ENCODE data around the gene PPM1H. TPM values are rescaled to one million over a fixed set of nuclear protein-coding genes. Genes with fewer than 3 reads are reported as not detected.
"Not testable (repeated sequence)": the region's sequence is repeated elsewhere in the genome, so short reads cannot be mapped to it uniquely, and the experiment has no call there.

PPM1H gene
- total RNA-seq, 2 experiments from 2014 or later: 0.13 to 0.17 TPM

DNA sequence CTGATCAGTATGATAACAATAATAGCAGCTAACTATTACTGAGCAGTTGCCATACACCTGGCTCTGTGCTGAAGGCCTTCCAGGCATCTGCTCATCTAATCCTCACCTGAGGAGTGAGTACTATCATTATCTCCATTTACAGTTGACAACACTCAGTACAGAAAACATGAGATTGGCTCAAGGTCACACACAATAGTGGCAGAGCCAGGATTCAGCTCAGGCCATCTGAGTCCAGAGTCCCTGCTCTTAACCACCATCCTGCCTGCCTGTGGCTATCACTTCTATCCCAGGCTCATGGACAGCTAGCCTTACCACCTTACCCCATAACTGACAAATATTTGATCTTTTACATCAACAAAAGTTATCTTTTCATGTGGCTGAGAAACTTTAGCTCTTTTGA lies 155.5 kb downstream of the PPM1H start:
- CTCF ChIA-PET: no interaction called here
- POLR2A ChIA-PET: interaction anchor here (0.5 kb wide), 1 partner anchor 8 kb away, joined by 5 read pairs; no protein-coding TSS in a partner anchor

DNA sequence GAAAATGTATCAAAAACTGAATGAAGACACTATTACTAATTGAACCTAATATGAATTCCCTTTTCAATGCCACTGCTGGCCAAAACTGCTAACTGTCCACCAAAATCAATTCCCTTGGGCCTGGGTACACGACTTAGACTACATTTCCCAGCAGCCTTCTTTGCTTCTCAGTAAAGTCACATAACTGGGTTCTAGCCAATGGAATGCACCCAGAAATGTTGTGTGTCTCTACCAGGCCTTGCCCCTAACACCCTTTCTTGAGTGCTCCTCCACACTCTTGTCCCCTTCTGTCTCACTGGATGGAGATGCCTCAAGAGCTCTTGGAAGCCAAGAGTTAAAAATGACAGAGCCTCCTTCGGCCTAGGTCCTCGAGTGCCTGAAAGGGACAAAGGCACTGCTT lies 156.8 kb downstream of the PPM1H start:
- ChIA-PET POLR2A (no interaction called here), CTCF (no interaction called here)

DNA sequence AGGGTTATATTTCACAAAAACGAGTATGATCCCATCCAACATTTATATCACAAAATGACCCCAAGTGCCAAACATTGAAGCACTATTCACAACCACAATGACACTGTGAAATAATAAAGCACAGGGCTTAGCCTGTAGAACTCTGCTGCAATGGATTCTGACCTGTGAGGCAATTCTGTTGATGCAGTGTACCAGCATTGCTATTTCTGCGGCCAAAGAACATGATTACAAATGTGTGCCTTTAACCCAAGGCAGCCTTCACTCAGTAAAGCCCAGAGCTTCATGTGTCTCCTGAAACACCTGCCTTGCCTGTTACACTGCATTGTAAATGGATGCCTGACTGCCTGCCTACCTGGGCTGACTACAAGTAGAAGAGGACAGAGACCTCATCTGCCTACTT lies 158.0 kb downstream of the PPM1H start:
- ChIA-PET POLR2A (no interaction called here), CTCF (no interaction called here)

DNA sequence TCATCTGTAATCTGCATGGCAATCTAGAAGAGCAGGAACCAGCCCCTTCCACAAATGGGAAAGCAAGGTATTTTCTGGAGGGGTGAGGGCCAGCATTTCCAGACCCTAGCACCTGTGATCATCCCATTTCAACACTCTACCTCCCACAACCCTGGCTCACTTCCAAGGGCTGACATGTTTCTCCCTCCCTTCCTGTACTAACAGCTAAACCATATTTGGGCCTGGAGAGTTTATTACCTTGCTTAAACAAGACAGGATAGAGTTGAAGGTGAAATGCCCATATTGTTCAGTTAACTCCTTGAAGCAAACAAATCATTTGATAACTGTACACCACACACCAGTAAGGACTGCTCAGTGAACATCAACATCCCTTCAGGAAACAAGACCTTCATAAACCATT lies 158.4 kb downstream of the PPM1H start:
- ChIA-PET POLR2A (no interaction called here), CTCF (no interaction called here)

DNA sequence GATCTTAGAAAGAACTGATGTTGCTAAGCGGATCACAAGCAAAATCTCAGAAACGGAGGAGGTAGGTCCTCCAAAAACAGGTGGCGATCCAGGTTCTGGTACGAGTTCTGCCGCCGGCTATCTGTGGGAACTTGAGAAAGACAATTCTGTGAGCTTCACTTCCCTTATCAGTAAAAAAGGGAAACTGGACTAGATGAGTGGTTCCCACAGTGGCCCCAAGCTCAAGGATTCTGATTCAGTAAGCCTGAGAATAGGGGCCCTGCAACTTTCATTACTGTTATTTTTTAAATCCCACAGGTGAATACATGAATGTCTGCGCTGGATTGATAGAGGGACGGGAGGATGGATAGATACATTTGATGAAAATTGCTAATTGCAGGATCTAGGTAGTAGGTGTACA lies 160.2 kb downstream of the PPM1H start:
- CTCF ChIA-PET: no interaction called here
- POLR2A ChIA-PET: no interaction called here

DNA sequence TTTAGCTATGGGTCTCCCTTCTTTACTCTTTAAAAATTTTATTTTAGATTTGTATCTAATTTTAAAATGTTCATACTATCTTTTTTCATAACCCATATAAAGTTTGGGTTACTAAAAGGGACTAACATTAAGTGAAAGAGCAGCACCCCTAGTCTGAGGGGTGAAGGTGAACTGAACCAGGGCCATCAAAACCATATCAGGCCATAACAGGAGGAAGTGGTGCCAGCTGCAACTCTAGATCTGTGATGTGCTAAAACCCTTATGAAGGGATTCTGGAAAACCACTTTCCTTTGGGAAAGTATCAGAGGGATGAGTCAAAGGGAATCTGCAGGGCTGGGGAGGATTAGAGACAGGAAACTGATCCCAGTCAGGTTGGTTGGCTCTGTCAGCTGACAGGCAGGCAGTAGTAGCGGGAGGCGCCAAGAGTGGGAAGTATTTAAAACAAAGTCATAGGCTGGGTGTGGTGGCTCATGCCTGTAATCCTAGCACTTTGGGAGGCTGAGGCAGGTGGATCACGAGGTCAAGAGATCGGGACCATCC lies 162.5 kb downstream of the PPM1H start:
- POLR2A ChIA-PET: no interaction called here

DNA sequence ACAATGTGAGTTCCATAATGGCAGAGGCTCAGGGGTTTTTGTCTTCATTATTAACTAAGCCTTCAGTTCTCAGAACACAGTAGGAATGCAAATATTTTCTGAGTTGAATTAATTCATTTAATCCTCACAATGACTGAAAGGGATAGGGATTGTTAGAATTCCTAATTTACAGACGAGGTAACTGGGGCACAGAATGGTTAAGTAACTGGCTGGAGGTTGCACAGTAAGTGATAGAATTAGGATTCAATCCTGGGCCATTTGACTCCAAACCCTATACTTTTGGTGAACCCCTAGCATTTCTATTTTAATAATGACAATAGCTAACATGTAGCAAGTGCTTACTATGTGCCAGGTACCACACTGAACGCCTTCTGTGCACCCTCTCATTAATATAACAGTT lies 163.1 kb downstream of the PPM1H start:
- POLR2A ChIA-PET: interaction anchor here (0.6 kb wide), 1 partner anchor 8 kb away, joined by 5 read pairs; no protein-coding TSS in a partner anchor
- CTCF ChIA-PET: no interaction called here

More for the DNA sequence above, 162.5 kb downstream of the PPM1H start:
- CTCF ChIA-PET: no interaction called here

DNA sequence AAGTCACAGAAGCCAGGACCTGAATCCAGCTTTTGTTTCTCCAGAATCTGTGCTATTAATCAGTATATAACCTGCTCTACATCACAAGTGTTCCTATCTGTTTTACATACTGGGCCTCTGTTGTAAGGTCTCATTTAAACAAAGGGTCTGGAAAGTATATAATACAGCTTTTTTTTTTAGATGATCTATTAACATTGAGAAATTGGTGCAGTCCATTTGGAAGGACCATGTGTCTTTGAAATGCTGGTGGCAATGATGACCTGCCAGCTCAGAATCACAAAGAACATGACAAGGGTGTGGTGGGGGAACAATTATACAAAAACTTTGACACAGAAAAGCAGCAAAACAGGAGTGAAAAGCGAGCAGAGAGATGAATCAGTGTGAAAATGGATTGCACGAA lies 164.6 kb downstream of the PPM1H start:
- POLR2A ChIA-PET: no interaction called here
- CTCF ChIA-PET: no interaction called here

DNA sequence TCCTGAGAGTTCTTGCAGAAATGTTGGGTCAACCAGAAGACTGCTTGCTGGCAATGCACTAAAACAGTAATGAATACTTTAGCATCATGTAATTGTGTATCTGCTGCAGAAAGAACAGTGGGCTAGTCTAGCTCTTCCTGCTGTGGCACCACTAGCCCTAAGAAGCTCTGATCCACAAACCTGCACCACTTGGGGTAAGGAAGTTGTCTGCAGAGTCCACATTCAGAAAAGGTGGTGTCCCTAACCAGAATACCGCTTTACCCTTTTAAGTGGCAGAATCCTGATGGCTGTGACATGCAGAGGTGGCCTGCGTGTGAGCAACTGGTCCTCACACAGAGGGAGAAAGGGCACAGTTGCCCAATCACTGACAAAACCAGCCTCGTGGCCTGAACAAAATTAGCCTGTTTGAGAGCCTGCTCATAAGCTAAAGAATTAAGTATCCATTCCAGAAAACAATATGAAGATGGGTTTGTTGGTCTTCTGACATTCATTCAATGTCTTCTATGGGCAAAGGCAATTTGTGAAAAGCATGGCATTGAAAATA lies 165.8 kb downstream of the PPM1H start:
- ChIA-PET POLR2A (no interaction called here), CTCF (no interaction called here)

DNA sequence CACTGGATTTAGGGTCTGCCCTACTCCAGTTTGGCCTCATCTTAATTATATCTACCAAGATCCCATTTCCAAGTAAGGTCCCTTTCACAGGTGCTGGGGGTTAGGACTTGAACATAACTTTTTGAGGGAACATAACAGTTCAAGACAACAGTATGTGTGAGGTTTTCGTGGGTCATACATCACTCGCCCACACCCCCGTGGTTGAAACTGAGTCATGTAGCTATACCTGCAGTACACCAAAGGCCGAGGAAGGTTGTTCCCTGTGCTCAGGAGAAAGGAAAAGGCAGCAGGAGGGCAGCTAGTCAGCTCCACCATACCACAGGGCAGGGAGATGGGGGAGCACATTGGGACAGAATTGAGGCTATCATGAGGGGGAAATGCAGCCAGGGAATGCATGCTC lies 167.0 kb downstream of the PPM1H start:
- POLR2A ChIA-PET: no interaction called here
- CTCF ChIA-PET: no interaction called here

DNA sequence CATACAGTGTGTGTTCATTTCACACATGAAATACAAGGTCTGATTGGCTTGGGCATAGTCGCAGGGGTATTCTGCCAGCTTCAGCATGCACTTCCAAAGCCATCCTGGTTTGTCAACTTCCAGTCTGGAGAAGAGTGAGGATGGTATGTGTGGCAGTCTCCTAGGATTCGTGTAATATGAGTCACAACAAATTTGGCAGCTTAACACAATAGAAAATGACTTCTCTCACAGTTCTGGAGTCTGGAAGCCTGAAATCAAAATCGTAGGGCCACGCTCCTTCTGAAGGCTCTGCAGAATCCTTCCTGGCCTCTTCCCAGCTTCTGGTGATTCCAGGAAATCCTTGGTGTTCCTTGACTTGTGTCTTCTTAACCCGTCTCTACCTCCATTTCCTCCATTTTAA lies 167.5 kb downstream of the PPM1H start:
- POLR2A ChIA-PET: no interaction called here

DNA sequence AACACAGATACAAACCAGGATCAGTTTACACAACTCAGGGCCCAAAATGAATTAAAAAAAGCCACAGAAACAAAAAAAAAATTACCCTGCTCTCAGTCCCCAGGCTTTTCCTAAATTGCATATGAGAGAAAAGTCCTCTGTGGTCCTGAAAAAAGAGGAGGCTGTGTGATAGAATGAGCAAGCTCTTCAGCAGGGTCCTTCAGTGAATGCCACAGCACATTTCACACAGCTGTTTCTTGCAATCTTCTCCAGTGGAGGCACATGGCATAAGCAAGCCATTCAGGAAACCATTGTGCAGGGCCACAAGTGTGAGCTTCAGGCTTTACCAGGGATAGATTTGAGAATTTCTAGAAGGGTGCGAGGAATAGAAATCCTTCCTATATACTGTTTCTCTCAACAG lies 168.5 kb downstream of the PPM1H start:
- CTCF ChIA-PET: no interaction called here
- POLR2A ChIA-PET: interaction anchor here (0.8 kb wide), 1 partner anchor 175 kb away, joined by 3 read pairs; no protein-coding TSS in a partner anchor

More for the DNA sequence above, 167.5 kb downstream of the PPM1H start:
- CTCF ChIA-PET: no interaction called here

DNA sequence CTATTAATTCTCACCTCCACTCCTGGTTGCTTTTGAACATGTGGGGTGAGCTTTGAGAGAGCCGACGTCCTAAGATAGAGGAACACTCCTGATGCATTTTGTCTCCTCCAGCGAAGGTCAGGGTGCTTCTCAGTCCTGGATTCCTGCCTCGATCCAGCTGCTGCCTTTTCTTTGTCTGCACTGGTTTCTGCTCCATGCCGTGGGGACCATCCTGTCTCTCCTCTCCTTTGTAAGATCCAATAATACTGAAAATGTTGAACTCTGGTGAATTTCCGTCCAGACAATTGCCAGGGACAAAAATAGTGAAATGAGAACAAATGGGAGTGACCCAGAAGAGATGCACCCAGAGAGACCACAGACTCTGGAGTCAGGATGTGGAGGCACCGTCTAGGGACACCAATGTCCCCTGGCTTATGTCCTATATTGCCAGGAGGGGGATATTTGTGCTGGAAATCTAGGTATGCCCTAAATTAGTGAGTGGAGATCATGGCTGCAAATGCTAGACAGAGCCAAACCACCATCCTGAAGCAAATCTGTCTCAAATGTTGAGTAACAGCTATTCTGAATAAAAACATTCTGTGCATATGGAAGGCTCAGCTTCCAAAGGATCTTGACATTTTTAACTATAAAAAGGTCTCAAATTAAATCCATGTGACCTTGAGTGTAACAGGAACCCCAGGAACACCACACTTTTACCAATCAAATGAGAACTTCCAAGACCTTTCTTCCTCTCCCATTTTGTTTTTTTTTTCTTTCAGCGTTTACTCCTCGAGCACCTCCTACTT lies 170.9 kb downstream of the PPM1H start:
- CTCF ChIA-PET: no interaction called here

DNA sequence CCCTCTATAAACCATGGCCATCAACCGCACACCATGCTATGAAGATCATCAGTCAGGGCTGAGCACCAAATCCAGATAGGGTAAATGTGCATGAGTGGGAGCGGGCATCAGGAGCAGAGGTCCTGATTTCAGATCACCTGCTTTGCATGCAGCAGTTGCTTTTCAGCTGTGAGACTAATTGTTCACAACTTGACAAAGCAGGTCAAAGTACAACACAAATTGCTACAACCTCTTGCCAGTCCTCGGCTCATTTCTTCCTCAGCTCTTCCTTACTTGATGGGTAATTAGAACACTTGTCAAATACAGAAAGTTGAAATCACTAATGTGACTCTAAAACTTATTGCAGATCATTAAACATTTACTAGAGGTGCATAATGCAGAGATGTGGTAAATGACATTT lies 171.6 kb downstream of the PPM1H start:
- ChIA-PET CTCF (no interaction called here), POLR2A (no interaction called here)

More for the DNA sequence above, 170.9 kb downstream of the PPM1H start:
- POLR2A ChIA-PET: no interaction called here

DNA sequence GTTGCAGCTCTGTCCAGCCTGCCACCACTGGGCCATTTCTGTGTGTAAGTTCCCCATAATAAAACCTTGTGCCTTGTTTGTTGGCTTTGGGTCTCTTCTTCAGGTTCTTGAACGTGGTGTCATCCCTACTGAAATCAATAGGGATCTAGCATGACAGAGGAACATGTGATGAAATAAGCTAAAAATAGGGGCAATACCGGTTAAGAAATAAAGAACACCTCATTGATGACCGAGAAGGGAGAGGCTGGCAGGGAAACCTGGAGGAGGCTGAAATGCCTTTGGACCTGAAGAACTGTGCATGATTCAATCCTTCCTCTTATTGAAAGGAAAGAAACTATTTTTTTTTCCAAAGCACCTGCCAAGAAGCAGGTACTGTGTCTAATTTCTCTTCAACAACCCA lies 172.3 kb downstream of the PPM1H start:
- CTCF ChIA-PET: no interaction called here

DNA sequence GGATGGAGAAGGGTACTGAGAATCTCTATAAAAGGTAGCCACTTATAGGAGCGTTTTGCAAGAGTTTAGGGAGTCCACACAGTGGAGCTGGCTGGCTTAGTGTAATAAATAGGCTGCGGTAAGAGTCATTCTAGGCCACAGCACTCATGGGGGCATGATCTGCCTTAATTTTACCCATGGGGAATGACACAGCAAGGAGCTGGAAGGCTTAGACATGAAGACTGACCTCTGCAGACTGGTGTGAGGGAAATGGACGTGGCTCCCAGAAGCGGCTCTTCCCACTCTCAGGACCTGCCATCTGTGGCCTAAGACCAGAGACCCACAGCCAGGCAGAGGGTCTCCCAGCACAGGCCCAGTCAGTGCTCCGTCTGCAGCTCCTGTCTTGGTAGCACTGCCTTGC lies 173.3 kb downstream of the PPM1H start:
- ChIA-PET POLR2A (no interaction called here), CTCF (no interaction called here)

More for the DNA sequence above, 172.3 kb downstream of the PPM1H start:
- POLR2A ChIA-PET: no interaction called here

DNA sequence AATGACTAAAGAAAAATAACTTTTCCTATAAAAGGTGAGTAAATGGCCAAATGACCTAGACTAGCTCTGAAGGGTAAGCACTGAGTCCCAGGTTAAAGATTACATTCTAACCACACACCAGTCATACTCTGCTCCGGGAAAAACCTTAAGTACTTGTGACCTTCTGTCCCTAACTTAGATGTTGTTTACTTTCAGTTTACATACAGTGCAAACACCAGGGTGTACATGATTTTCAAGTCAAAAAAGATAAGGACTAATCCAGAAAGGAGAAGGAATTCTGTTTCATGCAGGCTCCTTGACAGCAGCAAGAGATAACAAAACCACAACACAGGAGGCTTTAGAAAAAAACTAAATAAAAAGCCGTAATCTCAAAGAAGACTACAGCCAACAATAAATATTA lies 174.2 kb downstream of the PPM1H start:
- CTCF ChIA-PET: no interaction called here
- POLR2A ChIA-PET: no interaction called here

DNA sequence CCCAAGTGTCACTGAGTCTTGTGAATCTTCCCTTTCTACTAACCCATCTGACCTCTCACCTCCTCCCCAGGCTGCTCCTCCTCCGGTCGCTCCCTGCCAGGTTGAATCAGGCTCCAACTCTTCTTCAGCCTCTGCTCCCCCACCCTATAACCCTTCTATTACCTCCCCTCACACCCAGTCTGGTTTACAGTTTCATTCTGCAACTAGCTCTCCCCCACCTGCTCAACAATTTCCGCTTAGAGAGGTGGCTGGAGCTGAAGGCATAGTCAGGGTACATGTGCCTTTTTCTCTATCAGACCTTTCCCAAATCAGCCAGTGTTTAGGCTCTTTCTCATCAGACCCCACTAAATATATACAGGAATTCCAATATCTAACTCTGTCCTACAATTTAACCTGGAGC lies 174.6 kb downstream of the PPM1H start:
- CTCF ChIA-PET: not testable (repeated sequence)
- POLR2A ChIA-PET: interaction anchor here (0.6 kb wide), 1 partner anchor 178 kb away, joined by 3 read pairs; no protein-coding TSS in a partner anchor

DNA sequence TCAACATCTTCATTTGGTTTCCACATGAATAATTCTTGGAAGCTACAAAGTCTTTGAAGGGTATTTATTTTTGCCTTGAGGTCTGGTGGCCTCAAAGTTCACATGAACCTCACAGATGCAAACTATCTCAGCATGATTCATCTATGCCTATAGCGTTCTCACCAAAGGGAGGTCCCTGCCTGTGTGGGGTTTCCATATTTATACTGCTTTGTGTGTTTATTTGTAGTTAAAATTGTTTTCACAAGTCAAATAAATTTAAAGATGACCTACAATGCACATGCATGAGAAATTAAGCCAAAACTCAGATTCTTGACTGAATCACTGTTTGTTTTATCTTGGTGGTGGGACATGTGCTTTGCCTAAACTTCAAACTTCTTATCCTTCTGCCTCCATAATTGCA lies 176.7 kb downstream of the PPM1H start:
- CTCF ChIA-PET: no interaction called here

DNA sequence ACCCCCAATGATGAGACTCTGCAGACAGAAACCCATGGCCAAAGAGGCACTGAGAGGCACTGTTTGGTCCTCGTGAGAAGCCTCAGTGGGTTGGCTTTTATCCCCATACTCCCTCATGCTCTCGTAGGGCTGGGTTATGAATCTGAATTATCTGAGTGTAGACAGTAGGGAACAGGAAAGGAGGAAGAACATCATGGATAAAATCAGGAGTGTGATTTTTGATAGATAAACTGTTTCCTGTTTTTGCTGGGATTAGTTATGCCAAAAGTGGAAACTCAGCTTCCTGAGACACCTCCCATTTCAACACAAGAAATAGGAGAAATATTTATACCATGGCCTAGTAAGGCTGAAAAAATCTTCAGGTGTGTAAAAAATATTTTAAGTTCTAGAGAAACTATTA lies 177.9 kb downstream of the PPM1H start:
- POLR2A ChIA-PET: no interaction called here
- CTCF ChIA-PET: no interaction called here

More for the DNA sequence above, 176.7 kb downstream of the PPM1H start:
- POLR2A ChIA-PET: no interaction called here

DNA sequence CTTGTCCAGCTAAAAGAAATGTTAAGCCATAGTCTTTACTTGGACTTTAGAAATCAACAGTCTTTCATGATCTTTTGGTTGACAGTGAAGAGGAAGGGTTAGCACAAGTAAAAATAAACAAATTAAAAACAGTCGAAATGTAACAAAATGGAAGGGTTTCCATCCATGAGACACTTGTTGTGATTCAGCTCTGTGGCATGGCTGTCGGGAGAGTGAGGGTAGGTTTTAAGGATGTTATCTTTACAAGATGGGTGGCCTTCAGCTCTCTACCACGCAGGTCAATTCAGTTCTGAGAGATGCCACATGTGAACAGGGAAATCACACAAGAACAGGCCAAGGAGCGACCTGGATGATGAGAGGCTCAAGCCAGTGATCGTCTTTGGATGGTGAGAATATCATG lies 180.2 kb downstream of the PPM1H start:
- POLR2A ChIA-PET: no interaction called here
- CTCF ChIA-PET: no interaction called here

DNA sequence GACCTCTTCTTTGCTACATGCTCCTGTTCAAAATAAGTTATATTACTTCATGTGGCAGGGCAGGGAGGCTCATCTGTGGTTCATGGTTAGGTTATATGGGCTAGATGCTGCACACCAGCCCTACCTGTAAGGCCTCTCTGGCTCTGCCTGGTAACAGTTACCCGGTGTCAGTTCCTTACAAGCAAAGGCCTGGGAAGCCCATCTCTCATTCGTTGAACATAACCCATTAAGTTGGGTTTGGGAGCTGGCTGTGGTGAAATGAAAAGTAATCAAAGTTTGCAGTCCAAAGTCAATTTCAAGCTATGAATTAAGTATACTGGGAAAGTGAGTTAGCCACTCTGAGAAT lies 183.2 kb downstream of the PPM1H start:
- POLR2A ChIA-PET: no interaction called here
- CTCF ChIA-PET: no interaction called here
